SH-SY5Y (cell line): Measurements from ENCODE around the gene NTN4.

ENCODE experiments used
- GATA2 ChIP-seq: IDR thresholded peaks from 2 replicates; pipeline ENCODE4 v1.6.1; 2011; ENCODE audit warnings: mild to moderate bottlenecking, low read depth, low read length
- GATA3 ChIP-seq: IDR thresholded peaks from 2 replicates; pipeline ENCODE4 v1.6.1; 2011; ENCODE audit warnings: low read depth, mild to moderate bottlenecking, low read length, moderate library complexity

- no peak for TF ChIP-seq GATA3
- no peak for TF ChIP-seq GATA2
Measured at GRCh38 chr12:95836185-95836609, 45.6 kb upstream of the NTN4 start.
